HG03565 (cell line): Measurements from ENCODE around the gene LPIN1.
"Not testable (repeated sequence)": the region's sequence is repeated elsewhere in the genome, so short reads cannot be mapped to it uniquely, and the experiment has no call there.

ENCODE experiments used
- ATAC-seq: cut with Tn5 transposase; IDR thresholded peaks from one replicate; pipeline ENCODE4 v1.9.1; 2021; ENCODE audit warnings: mild to moderate bottlenecking, moderate library complexity; ENCODE audit not compliant: unreplicated experiment

LPIN1 gene

GRCh38 chr2:11807156-11808015 lies 61.0 kb downstream of the LPIN1 start:
- no peak for ATAC-seq

- no peak for ATAC-seq
Measured at GRCh38 chr2:11808016-11808400, 61.6 kb downstream of the LPIN1 start.

- ATAC-seq: no peak
Measured at GRCh38 chr2:11809586-11810236, 63.3 kb downstream of the LPIN1 start.

DNA sequence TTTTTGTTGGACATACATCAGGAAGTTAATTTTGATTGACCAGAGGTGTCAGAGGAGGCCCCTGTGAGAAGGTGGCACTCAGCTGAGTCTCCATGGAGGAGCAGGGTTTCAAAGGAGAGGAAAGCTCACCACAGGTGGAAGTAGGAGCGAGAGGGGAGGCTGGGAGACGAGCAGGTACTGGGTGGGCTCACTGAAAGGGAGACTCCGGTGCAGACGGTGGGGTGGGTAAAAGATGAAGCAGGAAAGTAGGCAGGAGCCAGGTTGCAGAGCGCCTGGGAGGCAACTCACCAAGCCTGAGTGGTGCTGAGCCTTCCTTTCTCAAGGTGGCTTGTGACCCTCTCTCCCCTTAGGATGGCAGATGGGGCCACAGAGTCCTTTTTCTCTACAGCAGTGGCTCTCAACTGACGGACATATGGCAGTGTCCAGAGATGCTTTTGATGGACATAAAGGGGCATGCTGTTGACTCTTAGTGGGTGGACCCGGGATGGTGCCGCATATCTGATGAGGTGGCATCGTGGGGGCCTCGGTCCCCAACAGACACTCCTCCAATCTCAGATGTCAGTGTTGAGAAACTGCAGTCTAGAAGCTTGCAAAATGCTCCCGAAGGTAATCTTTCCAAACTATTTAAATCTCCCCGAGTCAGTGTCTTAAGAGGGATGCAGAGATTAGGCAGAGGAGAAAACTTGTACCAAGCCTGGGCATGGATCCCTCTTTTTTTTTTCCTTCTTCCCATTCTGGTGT lies 64.0 kb downstream of the LPIN1 start:
- no peak for ATAC-seq

DNA sequence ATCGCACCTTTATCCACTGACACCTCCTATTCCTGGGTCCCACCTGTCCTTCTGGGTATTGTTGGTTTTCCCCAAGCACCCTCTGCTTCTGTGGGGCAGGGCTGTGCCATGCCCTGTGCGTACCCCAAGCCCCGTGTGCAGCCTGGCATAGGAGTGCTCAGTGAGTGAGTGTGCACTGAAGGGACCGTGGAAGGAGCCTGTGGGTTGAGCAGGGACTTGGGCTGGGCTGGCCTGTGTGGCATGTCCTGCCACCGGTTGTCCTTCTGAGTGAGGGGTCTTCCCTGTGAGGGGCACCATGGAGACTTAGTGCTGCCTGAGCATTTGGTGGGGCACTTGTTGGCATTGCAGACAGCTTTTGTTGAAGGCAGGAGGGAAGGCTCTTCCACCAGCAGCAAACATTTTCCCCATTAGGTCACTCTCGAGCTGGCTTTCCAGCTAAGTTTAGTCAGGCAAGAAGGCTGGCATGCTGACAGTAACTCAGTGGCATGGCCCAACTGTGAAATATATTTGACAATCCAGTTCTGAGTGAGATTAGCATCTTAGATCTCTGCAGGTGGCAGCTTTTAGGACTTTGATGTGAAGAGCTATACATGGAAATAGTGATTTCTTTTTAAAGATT lies 64.7 kb downstream of the LPIN1 start:
- no peak for ATAC-seq

- ATAC-seq: no peak
Measured at GRCh38 chr2:11812466-11813248, 66.2 kb downstream of the LPIN1 start.

- not testable (repeated sequence) for ATAC-seq
Measured at GRCh38 chr2:11813345-11813744, 66.9 kb downstream of the LPIN1 start.

DNA sequence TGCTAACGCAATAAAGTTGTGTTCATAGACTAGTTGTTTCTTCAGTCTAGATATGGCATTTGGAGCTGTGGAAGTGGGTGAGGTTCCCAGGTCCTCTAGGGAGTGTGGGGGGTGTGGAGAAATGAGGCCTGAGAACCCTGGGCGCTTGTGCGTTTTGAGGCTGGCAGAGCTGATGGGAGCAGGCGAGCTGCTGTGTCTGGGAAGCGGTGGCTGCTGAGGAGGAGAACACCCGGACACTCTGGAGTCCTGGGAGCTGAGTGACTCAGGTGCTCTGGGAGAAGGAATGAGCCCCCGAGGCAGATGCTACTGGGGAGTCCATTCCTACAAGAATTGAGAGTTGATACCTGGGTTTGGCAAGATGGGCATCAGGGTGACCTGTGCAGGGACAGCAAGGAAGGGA lies 67.5 kb downstream of the LPIN1 start:
- no peak for ATAC-seq

DNA sequence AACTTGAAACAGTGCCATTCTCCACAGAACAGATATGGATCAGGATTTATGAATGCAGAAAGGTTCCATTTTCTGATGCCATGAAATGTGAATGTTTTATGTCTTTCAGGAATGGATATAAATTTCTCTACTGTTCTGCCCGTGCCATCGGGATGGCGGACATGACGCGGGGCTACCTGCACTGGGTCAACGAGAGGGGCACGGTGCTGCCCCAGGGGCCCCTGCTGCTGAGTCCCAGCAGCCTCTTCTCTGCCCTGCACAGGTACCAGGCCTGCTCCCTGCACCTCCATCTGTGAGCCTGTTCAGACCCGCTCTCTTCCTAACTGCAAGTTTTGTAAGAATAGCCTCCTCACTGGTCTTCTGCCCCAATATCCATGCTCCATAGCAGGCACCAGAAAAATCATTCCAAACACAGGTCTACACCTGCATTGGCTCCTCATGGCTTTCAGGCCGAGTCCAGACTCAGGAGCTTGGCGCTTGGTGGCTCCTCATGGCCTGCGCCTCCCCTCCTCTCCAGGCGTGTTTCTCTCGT lies 68.6 kb downstream of the LPIN1 start:
- ATAC-seq: no peak

- not testable (repeated sequence) for ATAC-seq
Measured at GRCh38 chr2:11816935-11817334, 70.5 kb downstream of the LPIN1 start.

GRCh38 chr2:11819235-11819729 lies 72.8 kb downstream of the LPIN1 start:
- ATAC-seq: no peak

GRCh38 chr2:11820650-11821049 lies 74.2 kb downstream of the LPIN1 start:
- ATAC-seq: no peak

DNA sequence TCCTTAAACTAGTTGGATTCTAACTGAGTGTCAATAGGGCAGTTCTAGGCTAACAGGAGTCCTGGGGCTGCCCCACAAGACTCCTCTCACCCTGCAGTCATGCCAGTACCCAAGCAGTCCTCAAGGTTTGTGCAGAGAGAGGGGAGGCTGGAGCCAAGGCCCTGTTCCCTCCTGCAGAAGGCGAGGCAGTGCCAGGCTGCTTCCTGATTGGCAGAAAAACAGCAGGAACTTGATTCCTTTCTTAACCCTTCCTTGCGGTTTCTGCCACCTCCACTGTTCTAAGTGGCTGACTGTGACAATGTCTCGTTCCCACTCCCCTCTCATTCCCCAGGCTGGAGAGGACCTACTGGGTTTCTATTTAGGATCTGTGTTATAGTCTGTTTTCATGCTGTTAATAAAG lies 75.3 kb downstream of the LPIN1 start:
- no peak for ATAC-seq

GRCh38 chr2:11822359-11822745 lies 75.9 kb downstream of the LPIN1 start:
- not testable (repeated sequence) for ATAC-seq

GRCh38 chr2:11822746-11823451 lies 76.5 kb downstream of the LPIN1 start:
- no peak for ATAC-seq

DNA sequence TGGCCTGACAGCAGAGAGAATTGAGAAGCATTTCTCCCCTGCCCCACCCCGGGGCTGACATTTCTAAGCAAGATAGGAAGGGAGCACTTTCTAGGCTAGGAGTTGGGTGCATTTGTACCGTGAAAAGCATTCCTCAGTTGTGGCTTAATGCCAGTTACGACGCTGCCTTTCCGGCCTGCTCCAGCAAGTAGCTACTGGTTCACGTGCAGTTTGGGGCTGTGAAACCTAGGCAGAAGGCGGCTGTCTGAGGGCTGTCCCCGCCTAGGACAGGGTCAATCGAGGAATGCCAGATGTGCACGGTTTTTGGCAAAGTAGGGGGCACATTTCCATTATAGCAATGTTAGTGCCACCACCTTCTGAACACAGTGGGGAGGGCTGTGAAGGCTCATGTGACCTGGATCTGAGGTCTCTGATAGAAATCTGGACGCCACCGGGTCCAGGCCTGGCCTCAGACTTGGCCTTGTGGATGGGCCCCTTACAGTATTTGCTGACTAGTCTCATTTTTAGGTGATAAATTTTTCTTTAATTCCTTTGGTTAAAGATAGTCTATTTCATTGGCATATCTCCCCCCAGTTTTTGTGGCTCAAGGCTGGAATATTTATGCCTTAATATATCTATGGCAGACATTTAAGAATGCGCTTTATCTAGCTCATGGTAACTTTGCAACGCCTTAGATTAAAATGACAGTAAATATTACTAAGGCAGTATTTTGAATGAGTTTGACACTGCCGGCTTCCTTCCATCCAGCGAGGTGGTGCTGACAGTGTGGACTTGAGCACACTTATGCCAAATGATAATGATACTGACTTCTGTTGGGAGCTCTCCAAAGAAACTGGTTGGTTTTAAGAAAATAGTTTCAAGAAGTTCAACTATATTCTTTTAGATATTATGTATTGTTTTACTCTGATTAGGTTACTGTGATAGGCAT lies 78.7 kb downstream of the LPIN1 start:
- no peak for ATAC-seq

- ATAC-seq: no peak
Measured at GRCh38 chr2:11827547-11827946, 81.1 kb downstream of the LPIN1 start.

GRCh38 chr2:11828933-11829323 lies 82.5 kb downstream of the LPIN1 start:
- ATAC-seq: no peak
